ENCODE measurements around the gene ARNT2.
"Not testable (repeated sequence)": the region's sequence is repeated elsewhere in the genome, so short reads cannot be mapped to it uniquely, and the experiment has no call there.

The ARNT2 gene

GRCh38 chr15:80404057-80404760 lies at the start of gene ARNT2:
TSS of gene ARNT2 (plus strand) at chr15:80404382. CDS start at chr15:80404516, 134 bp downstream.
- DNase-seq (ENCODE audit: low read depth in 2 of 2): no peak

- DNase-seq (ENCODE audit: low read depth in 2 of 2): no peak
Observed at GRCh38 chr15:80367094-80367493, 37.1 kb upstream of the ARNT2 start.

GRCh38 chr15:80367661-80368060 lies 36.5 kb upstream of the ARNT2 start:
- no peak for DNase-seq (ENCODE audit: low read depth in 2 of 2)

- no peak for DNase-seq (ENCODE audit: low read depth in 2 of 2)
Observed at GRCh38 chr15:80371924-80372323, 32.3 kb upstream of the ARNT2 start.

GRCh38 chr15:80374441-80374840 lies 29.7 kb upstream of the ARNT2 start:
- DNase-seq (ENCODE audit: low read depth in 2 of 2): no peak

GRCh38 chr15:80375968-80376891 lies 28.0 kb upstream of the ARNT2 start:
- DNase-seq (ENCODE audit: low read depth in 2 of 2): no peak

- no peak for DNase-seq (ENCODE audit: low read depth in 2 of 2)
Observed at GRCh38 chr15:80379693-80380092, 24.5 kb upstream of the ARNT2 start.

GRCh38 chr15:80380154-80380553 lies 24.0 kb upstream of the ARNT2 start:
- DNase-seq (ENCODE audit: low read depth in 2 of 2): no peak

GRCh38 chr15:80382285-80382684 lies 21.9 kb upstream of the ARNT2 start:
- DNase-seq (ENCODE audit: low read depth in 2 of 2): no peak

GRCh38 chr15:80384432-80384831 lies 19.8 kb upstream of the ARNT2 start:
- DNase-seq (ENCODE audit: low read depth in 2 of 2): no peak

GRCh38 chr15:80386151-80386550 lies 18.0 kb upstream of the ARNT2 start:
- no peak for DNase-seq (ENCODE audit: low read depth in 2 of 2)

- no peak for DNase-seq (ENCODE audit: low read depth in 2 of 2)
Observed at GRCh38 chr15:80388326-80388725, 15.9 kb upstream of the ARNT2 start.

- DNase-seq (ENCODE audit: low read depth in 2 of 2): no peak
Observed at GRCh38 chr15:80389370-80389769, 14.8 kb upstream of the ARNT2 start.

- DNase-seq (ENCODE audit: low read depth in 2 of 2): not testable (repeated sequence)
Observed at GRCh38 chr15:80390942-80391341, 13.2 kb upstream of the ARNT2 start.

GRCh38 chr15:80395616-80396015 lies 8.6 kb upstream of the ARNT2 start:
- no peak for DNase-seq (ENCODE audit: low read depth in 2 of 2)

GRCh38 chr15:80396096-80396495 lies 8.1 kb upstream of the ARNT2 start:
- no peak for DNase-seq (ENCODE audit: low read depth in 2 of 2)

GRCh38 chr15:80399508-80399907 lies 4.7 kb upstream of the ARNT2 start:
- no peak for DNase-seq (ENCODE audit: low read depth in 2 of 2)

- DNase-seq (ENCODE audit: low read depth in 2 of 2): no peak
Observed at GRCh38 chr15:80401456-80401855, 2.7 kb upstream of the ARNT2 start.

GRCh38 chr15:80402339-80402738 lies 1.8 kb upstream of the ARNT2 start:
- no peak for DNase-seq (ENCODE audit: low read depth in 2 of 2)

GRCh38 chr15:80403712-80404056 lies 498 bp upstream of the ARNT2 start:
- DNase-seq (ENCODE audit: low read depth in 2 of 2): no peak

GRCh38 chr15:80404761-80405553 lies 775 bp downstream of the ARNT2 start:
- DNase-seq (ENCODE audit: low read depth in 2 of 2): no peak

GRCh38 chr15:80405554-80405850 lies 1.3 kb downstream of the ARNT2 start:
- no peak for DNase-seq (ENCODE audit: low read depth in 2 of 2)
